ENCODE measurements around the gene TRPC4AP. TPM values are rescaled to one million over a fixed set of nuclear protein-coding genes. Genes with fewer than 3 reads are reported as not detected.

The TRPC4AP gene
- total and polyA plus RNA-seq, 10 of the 15 experiments (the other 5 are each of a cell fraction or from before 2014, with no cell fraction given), result 1.1 to 61.7 (median 41.2) TPM

DNA sequence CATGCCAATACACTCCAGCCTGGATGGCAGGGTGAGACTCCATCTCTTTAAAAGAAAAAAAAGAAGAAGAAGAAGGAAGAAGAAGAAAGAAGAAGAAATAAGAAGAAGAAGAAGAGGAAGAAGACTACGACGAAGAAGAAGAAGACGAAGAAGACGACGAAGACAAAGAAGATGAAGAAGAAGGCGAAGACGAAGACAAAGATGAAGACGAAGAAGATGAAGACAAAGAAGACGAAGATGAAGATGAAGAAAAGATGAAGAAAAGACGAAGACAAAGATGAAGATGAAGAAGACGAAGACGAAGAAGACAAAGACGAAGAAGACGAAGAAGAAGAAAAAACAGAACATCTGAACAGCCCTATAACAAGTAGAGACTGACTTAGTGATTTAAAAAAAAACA is 33.0 kb downstream of the TRPC4AP start:
- H3K36me3 ChIP-seq (ENCODE audit: control insufficient read depth in 2 of 2, insufficient read depth in 2 of 2, low read length in 1 of 2), result peaks cover 0 to 3% of the 10 kb centered on the region in 2 experiments; a peak in 1 of 4 replicates
- BruUV-seq (replicated peaks), result no TSS peak
- TF ChIP-seq SIX5 (IDR thresholded peaks at IDR 0.05; ENCODE audit: low read depth, low read length, severe bottlenecking) (no peak), RELA (IDR thresholded peaks at IDR 0.05; ENCODE audit: borderline replicate concordance, partially characterized antibody) (no peak)
- TF ChIP-seq, protein P1, sequence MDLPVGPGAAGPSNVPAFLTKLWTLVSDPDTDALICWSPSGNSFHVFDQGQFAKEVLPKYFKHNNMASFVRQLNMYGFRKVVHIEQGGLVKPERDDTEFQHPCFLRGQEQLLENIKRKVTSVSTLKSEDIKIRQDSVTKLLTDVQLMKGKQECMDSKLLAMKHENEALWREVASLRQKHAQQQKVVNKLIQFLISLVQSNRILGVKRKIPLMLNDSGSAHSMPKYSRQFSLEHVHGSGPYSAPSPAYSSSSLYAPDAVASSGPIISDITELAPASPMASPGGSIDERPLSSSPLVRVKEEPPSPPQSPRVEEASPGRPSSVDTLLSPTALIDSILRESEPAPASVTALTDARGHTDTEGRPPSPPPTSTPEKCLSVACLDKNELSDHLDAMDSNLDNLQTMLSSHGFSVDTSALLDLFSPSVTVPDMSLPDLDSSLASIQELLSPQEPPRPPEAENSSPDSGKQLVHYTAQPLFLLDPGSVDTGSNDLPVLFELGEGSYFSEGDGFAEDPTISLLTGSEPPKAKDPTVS (IDR thresholded peaks at IDR 0.05; ENCODE audit: low read depth, low read length), result no peak
- SMC1A ChIA-PET (ENCODE audit: uncharacterized antibody, unreplicated experiment), result no interaction called here
- H3K4me1 ChIP-seq (ENCODE audit: control insufficient read depth, insufficient read depth, low read length), result peaks cover 18% of the 10 kb centered on the region
- no peaks in the 10 kb centered on the region for H3K27me3 ChIP-seq (replicated peaks in 1 of 2; ENCODE audit: control insufficient read depth in 2 of 2, insufficient read depth in 2 of 2, low read length in 1 of 2)
- in situ Hi-C loops (cut with MboI) (no loop called here), intact Hi-C loops (cut with micrococcal nuclease; ENCODE audit: unreplicated experiment) (no loop called here)
- POLR2A ChIA-PET, result no interaction called here
- H3K4me3 ChIP-seq, result no peak overlapping the region
- H3K9me3 ChIP-seq (replicated peaks; ENCODE audit: control insufficient read depth, insufficient read depth, low read length), result no peaks in the 10 kb centered on the region
- H3K79me2 ChIP-seq (ENCODE audit: control insufficient read depth, insufficient read depth, low read length), result peaks cover 18% of the 10 kb centered on the region
- CTCF ChIA-PET, result no interaction called here
- RAD21 ChIA-PET (ENCODE audit: unreplicated experiment), result no interaction called here
- no peak for DNase-seq (ENCODE audit: low read depth, low spot score)
- H3K4me2 ChIP-seq (ENCODE audit: control insufficient read depth, insufficient read depth), result no peak overlapping the region
- no peak overlapping the region for H2AFZ ChIP-seq (ENCODE audit: control insufficient read depth, low read depth, low read length)
- 94% methylated on average over 14 of the region's 14 CpGs for WGBS (ENCODE audit: insufficient coverage, insufficient replicate concordance, low lambda C conversion rate, missing lambda C conversion rate)
- H4K20me1 ChIP-seq (ENCODE audit: control insufficient read depth, insufficient read depth), result no peaks in the 10 kb centered on the region
- no peak for ATAC-seq
- no peak overlapping the region for H3K27ac ChIP-seq (ENCODE audit: control insufficient read depth, insufficient read depth)
- no peak overlapping the region for H3K9ac ChIP-seq (ENCODE audit: control insufficient read depth, insufficient read depth, low read length)
- FAIRE-seq, result no peak

DNA sequence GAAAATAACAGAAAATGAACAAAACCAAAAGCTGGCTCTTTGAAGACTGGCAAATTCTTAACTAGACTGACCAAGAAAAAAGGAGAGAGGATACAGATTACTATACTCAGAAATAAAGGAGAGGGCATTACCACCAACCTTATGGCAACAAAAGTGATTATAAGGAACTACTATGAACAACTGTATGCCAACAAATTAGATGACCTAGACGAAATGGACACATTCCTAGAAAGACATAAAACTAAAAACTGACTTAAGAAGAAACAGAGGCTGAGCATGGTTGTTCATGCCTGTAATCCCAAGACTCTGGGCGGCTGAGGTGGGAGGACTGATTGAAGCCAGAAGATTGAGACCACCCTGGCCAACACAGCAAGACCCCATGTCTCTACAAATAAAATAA is 33.5 kb downstream of the TRPC4AP start:
- in situ Hi-C loops (cut with MboI) (no loop called here), intact Hi-C loops (cut with micrococcal nuclease; ENCODE audit: unreplicated experiment) (no loop called here)
- Histone ChIP-seq H3K27ac (ENCODE audit: control insufficient read depth, insufficient read depth) (no peak overlapping the region), H3K4me1 (ENCODE audit: control insufficient read depth, insufficient read depth, low read length) (peaks cover 20% of the 10 kb centered on the region), H3K4me2 (ENCODE audit: control insufficient read depth, insufficient read depth) (no peak overlapping the region), H3K9ac (ENCODE audit: control insufficient read depth, insufficient read depth, low read length) (no peak overlapping the region), H3K79me2 (ENCODE audit: control insufficient read depth, insufficient read depth, low read length) (peaks cover 18% of the 10 kb centered on the region), H3K27me3 (replicated peaks in 1 of 2; ENCODE audit: control insufficient read depth in 2 of 2, insufficient read depth in 2 of 2, low read length in 1 of 2) (no peaks in the 10 kb centered on the region), H2AFZ (ENCODE audit: control insufficient read depth, low read depth, low read length) (no peak overlapping the region), H3K36me3 (ENCODE audit: control insufficient read depth in 2 of 2, insufficient read depth in 2 of 2, low read length in 1 of 2) (peaks cover 0 to 3% of the 10 kb centered on the region in 2 experiments; a peak in 1 of 4 replicates), H4K20me1 (ENCODE audit: control insufficient read depth, insufficient read depth) (no peaks in the 10 kb centered on the region), H3K9me3 (replicated peaks; ENCODE audit: control insufficient read depth, insufficient read depth, low read length) (no peaks in the 10 kb centered on the region), H3K4me3 (no peak overlapping the region)
- FAIRE-seq, result no peak
- CTCF ChIA-PET, result no interaction called here
- POLR2A ChIA-PET, result no interaction called here
- DNase-seq (ENCODE audit: low read depth, low spot score), result no peak
- SMC1A ChIA-PET (ENCODE audit: uncharacterized antibody, unreplicated experiment), result no interaction called here
- ATAC-seq, result no peak; the same call in 2 of the 3 replicates
- RAD21 ChIA-PET (ENCODE audit: unreplicated experiment), result no interaction called here
- 48% methylated on average over 2 of the region's 2 CpGs for WGBS (ENCODE audit: insufficient coverage, insufficient replicate concordance, low lambda C conversion rate, missing lambda C conversion rate)
- no TSS peak for BruUV-seq (replicated peaks)
- TF ChIP-seq ZNF274 (IDR thresholded peaks at IDR 0.05; ENCODE audit: insufficient read depth, insufficient read length) (no peak), SMAD5 (IDR thresholded peaks at IDR 0.05; ENCODE audit: low read depth) (no peak), CHD4 (IDR thresholded peaks at IDR 0.05) (no peak), RB1 (IDR thresholded peaks at IDR 0.05; ENCODE audit: borderline replicate concordance) (no peak), YY1 (IDR thresholded peaks at IDR 0.05; ENCODE audit: low read depth, low read length) (no peak), POLR2AphosphoS2 (IDR thresholded peaks at IDR 0.05; ENCODE audit: low read depth, low read length) (no peak)
- TF ChIP-seq, protein P2, sequence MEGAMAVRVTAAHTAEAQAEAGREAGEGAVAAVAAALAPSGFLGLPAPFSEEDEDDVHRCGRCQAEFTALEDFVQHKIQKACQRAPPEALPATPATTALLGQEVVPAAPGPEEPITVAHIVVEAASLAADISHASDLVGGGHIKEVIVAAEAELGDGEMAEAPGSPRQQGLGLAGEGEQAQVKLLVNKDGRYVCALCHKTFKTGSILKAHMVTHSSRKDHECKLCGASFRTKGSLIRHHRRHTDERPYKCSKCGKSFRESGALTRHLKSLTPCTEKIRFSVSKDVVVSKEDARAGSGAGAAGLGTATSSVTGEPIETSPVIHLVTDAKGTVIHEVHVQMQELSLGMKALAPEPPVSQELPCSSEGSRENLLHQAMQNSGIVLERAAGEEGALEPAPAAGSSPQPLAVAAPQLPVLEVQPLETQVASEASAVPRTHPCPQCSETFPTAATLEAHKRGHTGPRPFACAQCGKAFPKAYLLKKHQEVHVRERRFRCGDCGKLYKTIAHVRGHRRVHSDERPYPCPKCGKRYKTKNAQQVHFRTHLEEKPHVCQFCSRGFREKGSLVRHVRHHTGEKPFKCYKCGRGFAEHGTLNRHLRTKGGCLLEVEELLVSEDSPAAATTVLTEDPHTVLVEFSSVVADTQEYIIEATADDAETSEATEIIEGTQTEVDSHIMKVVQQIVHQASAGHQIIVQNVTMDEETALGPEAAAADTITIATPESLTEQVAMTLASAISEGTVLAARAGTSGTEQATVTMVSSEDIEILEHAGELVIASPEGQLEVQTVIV (IDR thresholded peaks at IDR 0.05; ENCODE audit: borderline replicate concordance, partially characterized antibody), result no peak
- TF ChIP-seq, protein P3, sequence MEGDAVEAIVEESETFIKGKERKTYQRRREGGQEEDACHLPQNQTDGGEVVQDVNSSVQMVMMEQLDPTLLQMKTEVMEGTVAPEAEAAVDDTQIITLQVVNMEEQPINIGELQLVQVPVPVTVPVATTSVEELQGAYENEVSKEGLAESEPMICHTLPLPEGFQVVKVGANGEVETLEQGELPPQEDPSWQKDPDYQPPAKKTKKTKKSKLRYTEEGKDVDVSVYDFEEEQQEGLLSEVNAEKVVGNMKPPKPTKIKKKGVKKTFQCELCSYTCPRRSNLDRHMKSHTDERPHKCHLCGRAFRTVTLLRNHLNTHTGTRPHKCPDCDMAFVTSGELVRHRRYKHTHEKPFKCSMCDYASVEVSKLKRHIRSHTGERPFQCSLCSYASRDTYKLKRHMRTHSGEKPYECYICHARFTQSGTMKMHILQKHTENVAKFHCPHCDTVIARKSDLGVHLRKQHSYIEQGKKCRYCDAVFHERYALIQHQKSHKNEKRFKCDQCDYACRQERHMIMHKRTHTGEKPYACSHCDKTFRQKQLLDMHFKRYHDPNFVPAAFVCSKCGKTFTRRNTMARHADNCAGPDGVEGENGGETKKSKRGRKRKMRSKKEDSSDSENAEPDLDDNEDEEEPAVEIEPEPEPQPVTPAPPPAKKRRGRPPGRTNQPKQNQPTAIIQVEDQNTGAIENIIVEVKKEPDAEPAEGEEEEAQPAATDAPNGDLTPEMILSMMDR (IDR thresholded peaks at IDR 0.05 in 2 of 3, conservative IDR thresholded peaks at IDR 0.05 in 1 of 3; ENCODE audit: control insufficient read depth in 2 of 3, extremely low read depth in 1 of 3, insufficient read depth in 1 of 3, low read depth in 3 of 3, low read length in 3 of 3), result no peak

All from GM12878 (cell line).